Gastroesophageal sphincter (tissue), 3 donors: ENCODE results near the gene SUN2.

Experiments used
- CTCF ChIP-seq, 4 experiments: fragments of 200-600 bp in 2 of 4; fragments of 450-650 bp in 2 of 4; sonication (generic) in 1 of 4; IDR thresholded peaks; one replicate each; pipeline ENCODE4 v1.5.1; 2017 to 2019; ENCODE audit warnings: antibody characterized with exemption in 4 of 4, mild to moderate bottlenecking in 2 of 4, moderate library complexity in 2 of 4
- EP300 ChIP-seq: sonication (generic); formaldehyde crosslinking; IDR thresholded peaks from one replicate; pipeline ENCODE4 v1.6.1; 2017; ENCODE audit warnings: antibody characterized with exemption, mild to moderate bottlenecking
- POLR2A ChIP-seq, 2 donors: fragments of 450-650 bp; IDR thresholded peaks; one replicate each; pipeline ENCODE4 v1.6.1; 2017; ENCODE audit warnings: antibody characterized with exemption in 2 of 2, mild to moderate bottlenecking in 2 of 2, moderate library complexity in 1 of 2
- POLR2AphosphoS5 ChIP-seq: sonication (generic); formaldehyde crosslinking; IDR thresholded peaks from one replicate; pipeline ENCODE4 v1.6.1; 2017; ENCODE audit warnings: antibody characterized with exemption

GRCh38 chr22:38777087-38777671, 21.4 kb upstream of the SUN2 start:
- TF ChIP-seq POLR2AphosphoS5, result no peak
- TF ChIP-seq POLR2A (IDR thresholded peaks at IDR 0.05), result no peak
- no peak for TF ChIP-seq CTCF (IDR thresholded peaks at IDR 0.05)
- TF ChIP-seq EP300, result no peak
